ENCODE results near the gene MIEF1. TPM values are rescaled to one million over a fixed set of nuclear protein-coding genes. Genes with fewer than 3 reads are reported as not detected.

Gene MIEF1
- total RNA-seq, 1 donor from 2014 or later: 29.2 TPM

GRCh38 chr22:39545386-39546365, 43.6 kb downstream of the MIEF1 start:
- Mint-ChIP-seq H3K4me3 (ENCODE audit: unreplicated experiment) (no peak overlapping the region), H3K36me3 (ENCODE audit: low read depth, unreplicated experiment) (no peaks in the 10 kb centered on the region), H3K27me3 (ENCODE audit: unreplicated experiment) (peaks cover 8% of the 10 kb centered on the region)

GRCh38 chr22:39546889-39547586, 44.9 kb downstream of the MIEF1 start:
- DNase-seq (ENCODE audit: low spot score): no peak
- no peak overlapping the region for H3K27ac Mint-ChIP-seq (ENCODE audit: unreplicated experiment)
- peaks cover 11% of the 10 kb centered on the region for H3K4me1 Mint-ChIP-seq (ENCODE audit: unreplicated experiment)
- H3K9me3 Mint-ChIP-seq (ENCODE audit: unreplicated experiment): no peaks in the 10 kb centered on the region
- no peak for TF ChIP-seq CTCF (IDR thresholded peaks at IDR 0.05; ENCODE audit: unreplicated experiment)
- no peak overlapping the region for H3K4me3 Mint-ChIP-seq (ENCODE audit: unreplicated experiment)
- no peaks in the 10 kb centered on the region for H3K36me3 Mint-ChIP-seq (ENCODE audit: low read depth, unreplicated experiment)
- peaks cover 8% of the 10 kb centered on the region for H3K27me3 Mint-ChIP-seq (ENCODE audit: unreplicated experiment)

More at GRCh38 chr22:39545386-39546365, 43.6 kb downstream of the MIEF1 start:
- no peak for TF ChIP-seq CTCF (IDR thresholded peaks at IDR 0.05; ENCODE audit: unreplicated experiment)
- peak; percentile 70 for DNase-seq (ENCODE audit: low spot score)
- peaks cover 5% of the 10 kb centered on the region for H3K4me1 Mint-ChIP-seq (ENCODE audit: unreplicated experiment)
- no peaks in the 10 kb centered on the region for H3K9me3 Mint-ChIP-seq (ENCODE audit: unreplicated experiment)
- H3K27ac Mint-ChIP-seq (ENCODE audit: unreplicated experiment): no peak overlapping the region

GRCh38 chr22:39547587-39547947, 45.5 kb downstream of the MIEF1 start:
- Mint-ChIP-seq H3K4me1 (ENCODE audit: unreplicated experiment) (peaks cover 14% of the 10 kb centered on the region), H3K9me3 (ENCODE audit: unreplicated experiment) (no peaks in the 10 kb centered on the region), H3K36me3 (ENCODE audit: low read depth, unreplicated experiment) (no peaks in the 10 kb centered on the region), H3K27me3 (ENCODE audit: unreplicated experiment) (peaks cover 9% of the 10 kb centered on the region), H3K4me3 (ENCODE audit: unreplicated experiment) (no peak overlapping the region), H3K27ac (ENCODE audit: unreplicated experiment) (no peak overlapping the region)
- TF ChIP-seq CTCF (IDR thresholded peaks at IDR 0.05; ENCODE audit: unreplicated experiment): no peak
- no peak for DNase-seq (ENCODE audit: low spot score)

- Mint-ChIP-seq H3K4me1 (ENCODE audit: unreplicated experiment) (peaks cover 17% of the 10 kb centered on the region), H3K27ac (ENCODE audit: unreplicated experiment) (no peak overlapping the region), H3K27me3 (ENCODE audit: unreplicated experiment) (peaks cover 15% of the 10 kb centered on the region), H3K4me3 (ENCODE audit: unreplicated experiment) (no peak overlapping the region), H3K36me3 (ENCODE audit: low read depth, unreplicated experiment) (no peaks in the 10 kb centered on the region), H3K9me3 (ENCODE audit: unreplicated experiment) (no peaks in the 10 kb centered on the region)
- TF ChIP-seq CTCF (IDR thresholded peaks at IDR 0.05; ENCODE audit: unreplicated experiment): no peak
- DNase-seq (ENCODE audit: low spot score): no peak
Observed at GRCh38 chr22:39553429-39553828, 51.3 kb downstream of the MIEF1 start.
